GM23248 (cell line): ENCODE results near the gene DRAXIN. TPM values are rescaled to one million over a fixed set of nuclear protein-coding genes. Genes with fewer than 3 reads are reported as not detected.

Experiments
- DNase-seq: peaks from one replicate; pipeline ENCODE4 v3.0.0-alpha.2; 2015
- H2AFZ ChIP-seq: fragments of 200-600 bp; sonication (generic); 2 replicates; pipeline ENCODE4 v1.6.1; 2016; ENCODE audit warnings: antibody characterized with exemption
- H3F3A ChIP-seq: fragments of 200-600 bp; sonication (generic); 2 replicates; pipeline ENCODE4 v1.6.1; 2016; ENCODE audit warnings: mild to moderate bottlenecking, antibody characterized with exemption, mixed run types; ENCODE audit not compliant: insufficient read depth
- H3K27ac ChIP-seq: fragments of 200-600 bp; sonication (generic); 2 replicates; pipeline ENCODE4 v1.5.1; 2016; ENCODE audit warnings: mild to moderate bottlenecking
- H3K27me3 ChIP-seq: fragments of 200-600 bp; sonication (generic); replicated peaks from 2 replicates; pipeline ENCODE4 v1.6.1; 2016; ENCODE audit warnings: mild to moderate bottlenecking; ENCODE audit not compliant: insufficient read depth
- H3K36me3 ChIP-seq: fragments of 200-600 bp; sonication (generic); 2 replicates; pipeline ENCODE4 v1.6.1; 2016; ENCODE audit warnings: low read depth, mild to moderate bottlenecking
- H3K4me1 ChIP-seq: fragments of 200-600 bp; sonication (generic); 2 replicates; pipeline ENCODE4 v1.6.1; 2016; ENCODE audit warnings: mild to moderate bottlenecking; ENCODE audit not compliant: insufficient read depth
- H3K4me2 ChIP-seq: fragments of 200-600 bp; sonication (generic); one replicate; pipeline ENCODE4 v1.6.1; 2016; ENCODE audit warnings: mild to moderate bottlenecking; ENCODE audit not compliant: unreplicated experiment
- H3K4me3 ChIP-seq: fragments of 200-600 bp; sonication (generic); 2 replicates; pipeline ENCODE4 v1.5.1; 2016; ENCODE audit warnings: mild to moderate bottlenecking
- H3K79me2 ChIP-seq: fragments of 200-600 bp; sonication (generic); 2 replicates; pipeline ENCODE4 v1.6.1; 2016; ENCODE audit warnings: mild to moderate bottlenecking; ENCODE audit not compliant: insufficient read depth
- H3K9ac ChIP-seq: fragments of 200-600 bp; sonication (generic); 2 replicates; pipeline ENCODE4 v1.6.1; 2016; ENCODE audit warnings: mild to moderate bottlenecking
- H3K9me2 ChIP-seq: fragments of 200-600 bp; sonication (generic); 2 replicates; pipeline ENCODE4 v1.6.1; 2016; ENCODE audit warnings: mixed run types, mild to moderate bottlenecking, moderate library complexity; ENCODE audit not compliant: insufficient read depth
- H3K9me3 ChIP-seq: fragments of 200-600 bp; sonication (generic); one replicate; pipeline ENCODE4 v1.6.1; 2017; ENCODE audit warnings: low read depth
- H4K20me1 ChIP-seq: fragments of 200-600 bp; sonication (generic); 2 replicates; pipeline ENCODE4 v1.6.0; 2016; ENCODE audit not compliant: insufficient read depth
- EZH2 ChIP-seq: fragments of 200-600 bp; sonication (generic); IDR thresholded peaks from 2 replicates; pipeline ENCODE4 v1.6.1; 2018; ENCODE audit warnings: antibody characterized with exemption, mild to moderate bottlenecking; ENCODE audit not compliant: insufficient read depth, poor library complexity, severe bottlenecking
- EZH2phosphoT487 ChIP-seq: fragments of 200-600 bp; sonication (generic); IDR thresholded peaks from 2 replicates; pipeline ENCODE4 v1.6.1; 2018; ENCODE audit warnings: antibody characterized with exemption, moderate library complexity, mild to moderate bottlenecking, low read depth; ENCODE audit not compliant: insufficient read depth
- WGBS, 2 experiments: methylation state at CpG; one replicate each; pipeline ENCODE4 v1.1.6; 2015 to 2017; ENCODE audit warnings: low lambda C conversion rate in 2 of 2, low coverage in 1 of 2; ENCODE audit errors: missing lambda C conversion rate in 2 of 2; 5-methylcytosine and 5-hydroxymethylcytosine counted together
- in situ Hi-C: fragments of 300-500 bp; cut with MboI; formaldehyde crosslinking; loops from 2 replicates; pipeline ENCODE4 v1.15.0; 2020
- polyA plus RNA-seq: library from polyadenylated mRNA; unstranded; fragments of >200 nt; fragmentation: Nextera tagmentation; extraction: Ambion mirVana; gene quantifications from 2 replicates; pipeline ENCODE4 v1.2.1, GENCODE V29; 2016
- total RNA-seq: library from RNA; depleted of rRNA; stranded (reverse); fragments of >200 nt; shearing (Covaris generic); gene quantifications from 2 replicates; pipeline ENCODE4 v1.2.3, GENCODE V29; 2014

Gene DRAXIN
- total and polyA plus RNA-seq, 2 experiments from 2014 or later: 0.06 to 0.11 TPM

DNA sequence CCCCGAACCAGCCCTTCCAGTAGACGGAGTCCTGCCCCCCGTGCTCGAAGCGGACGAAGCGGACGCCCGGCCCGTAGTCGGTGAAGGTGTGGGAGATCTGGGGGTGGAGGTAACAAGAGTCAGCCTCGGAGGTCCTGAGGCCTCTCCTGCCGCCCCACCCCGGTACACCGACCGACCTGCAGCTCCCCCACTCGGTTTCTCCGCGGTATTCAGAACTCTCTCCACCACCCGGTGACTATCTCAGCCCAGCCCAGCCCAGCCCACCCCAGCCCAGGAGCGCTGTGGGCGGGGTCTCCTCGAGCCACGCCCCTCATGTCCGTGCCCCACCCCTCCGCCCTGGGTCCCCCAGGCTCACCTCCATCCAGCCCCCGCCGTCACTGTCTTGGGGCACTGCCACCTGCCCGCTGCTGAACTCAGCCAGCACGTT is 42.8 kb upstream of the DRAXIN start:
- Histone ChIP-seq H3K9me3 (no peaks in the 10 kb centered on the region), H3K4me3 (no peak overlapping the region), H3K36me3 (no peaks in the 10 kb centered on the region), H3K9ac (no peak overlapping the region), H2AFZ (no peak overlapping the region), H3K4me1 (no peaks in the 10 kb centered on the region), H3K79me2 (no peaks in the 10 kb centered on the region), H3K27ac (no peak overlapping the region), H3K9me2 (no peaks in the 10 kb centered on the region), H3K27me3 (no peaks in the 10 kb centered on the region), H3K4me2 (no peak overlapping the region), H3F3A (no peaks in the 10 kb centered on the region), H4K20me1 (no peaks in the 10 kb centered on the region)
- 26 to 37% methylated on average over 17 to 28 of the region's 30 CpGs for WGBS, 2 experiments
- peak; percentile 44 for DNase-seq
- in situ Hi-C loops: no loop called here
- no peak for TF ChIP-seq EZH2phosphoT487
- TF ChIP-seq EZH2: no peak

DNA sequence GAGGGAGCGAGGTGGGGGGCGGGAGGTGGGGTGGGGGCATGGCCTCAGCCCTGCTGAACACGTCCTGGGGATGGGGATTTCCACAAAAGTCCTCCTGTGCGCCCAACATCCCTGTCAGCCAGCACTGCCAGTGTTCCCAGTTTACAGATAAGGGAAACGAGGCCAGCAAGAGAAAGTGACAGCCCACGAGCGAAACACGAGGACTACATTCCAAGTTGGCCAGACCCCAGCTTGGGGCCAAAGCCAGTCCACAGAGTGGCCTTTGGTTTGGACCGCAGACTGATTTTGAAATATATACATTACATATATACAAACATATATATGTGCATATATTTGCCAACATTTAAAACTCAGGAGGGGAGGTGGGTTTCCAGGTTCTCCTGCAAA is 42.3 kb upstream of the DRAXIN start:
- Histone ChIP-seq H3F3A (no peaks in the 10 kb centered on the region), H3K27ac (no peak overlapping the region), H2AFZ (no peak overlapping the region), H3K4me2 (no peak overlapping the region), H4K20me1 (no peaks in the 10 kb centered on the region), H3K4me3 (no peak overlapping the region), H3K9ac (no peak overlapping the region), H3K36me3 (no peaks in the 10 kb centered on the region), H3K9me2 (no peaks in the 10 kb centered on the region), H3K4me1 (no peaks in the 10 kb centered on the region), H3K9me3 (no peaks in the 10 kb centered on the region), H3K79me2 (no peaks in the 10 kb centered on the region), H3K27me3 (no peaks in the 10 kb centered on the region)
- TF ChIP-seq EZH2 (no peak), EZH2phosphoT487 (no peak)
- DNase-seq: no peak
- in situ Hi-C loops: no loop called here
- WGBS, 2 experiments: 18 to 20% methylated on average over 5 to 8 of the region's 9 CpGs

DNA sequence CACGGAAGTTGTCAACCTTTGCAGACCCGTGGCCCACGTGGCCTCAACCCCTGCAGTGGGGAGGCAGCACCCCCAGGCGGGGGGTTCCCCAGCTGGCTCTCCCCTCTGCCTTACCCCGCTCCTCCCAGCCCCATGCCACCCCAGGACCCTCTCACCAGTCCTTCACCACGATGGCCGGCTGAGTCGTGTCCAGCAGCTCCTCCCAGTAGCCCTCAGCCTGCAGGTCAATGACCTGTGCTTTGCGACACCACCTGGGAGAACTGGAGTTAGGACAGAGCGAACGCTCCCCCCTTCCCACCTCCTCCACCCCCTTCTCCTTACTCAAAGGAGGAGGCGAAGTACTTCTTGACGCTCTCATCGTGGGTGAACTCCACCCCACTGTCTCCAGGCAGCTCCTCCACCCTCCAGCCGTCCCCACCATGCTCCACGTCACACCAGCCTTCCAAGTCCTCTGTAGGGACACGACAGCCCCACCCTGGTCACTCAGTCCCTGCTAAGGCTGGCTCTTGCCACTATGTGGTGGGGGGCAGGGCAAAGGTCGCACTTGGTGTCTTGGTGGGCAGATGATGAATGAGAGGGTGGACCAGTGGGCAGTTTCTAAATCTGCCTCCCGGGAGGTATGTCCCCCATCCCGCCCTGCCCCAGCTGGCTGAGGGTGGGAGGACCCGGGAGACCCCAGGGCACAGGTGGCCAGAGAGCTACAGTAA is 41.7 kb upstream of the DRAXIN start:
- Histone ChIP-seq H3K79me2 (no peaks in the 10 kb centered on the region), H3K9me3 (no peaks in the 10 kb centered on the region), H3K4me1 (no peaks in the 10 kb centered on the region), H2AFZ (no peak overlapping the region), H3K9me2 (no peaks in the 10 kb centered on the region), H3K9ac (no peak overlapping the region), H4K20me1 (no peaks in the 10 kb centered on the region), H3K4me2 (no peak overlapping the region), H3K4me3 (no peak overlapping the region), H3K27ac (no peak overlapping the region), H3K27me3 (no peaks in the 10 kb centered on the region), H3K36me3 (no peaks in the 10 kb centered on the region), H3F3A (no peaks in the 10 kb centered on the region)
- in situ Hi-C loops: no loop called here
- TF ChIP-seq EZH2phosphoT487: no peak
- no peak for TF ChIP-seq EZH2
- DNase-seq: no peak
- 25 to 29% methylated on average over 14 to 21 of the region's 21 CpGs for WGBS, 2 experiments

DNA sequence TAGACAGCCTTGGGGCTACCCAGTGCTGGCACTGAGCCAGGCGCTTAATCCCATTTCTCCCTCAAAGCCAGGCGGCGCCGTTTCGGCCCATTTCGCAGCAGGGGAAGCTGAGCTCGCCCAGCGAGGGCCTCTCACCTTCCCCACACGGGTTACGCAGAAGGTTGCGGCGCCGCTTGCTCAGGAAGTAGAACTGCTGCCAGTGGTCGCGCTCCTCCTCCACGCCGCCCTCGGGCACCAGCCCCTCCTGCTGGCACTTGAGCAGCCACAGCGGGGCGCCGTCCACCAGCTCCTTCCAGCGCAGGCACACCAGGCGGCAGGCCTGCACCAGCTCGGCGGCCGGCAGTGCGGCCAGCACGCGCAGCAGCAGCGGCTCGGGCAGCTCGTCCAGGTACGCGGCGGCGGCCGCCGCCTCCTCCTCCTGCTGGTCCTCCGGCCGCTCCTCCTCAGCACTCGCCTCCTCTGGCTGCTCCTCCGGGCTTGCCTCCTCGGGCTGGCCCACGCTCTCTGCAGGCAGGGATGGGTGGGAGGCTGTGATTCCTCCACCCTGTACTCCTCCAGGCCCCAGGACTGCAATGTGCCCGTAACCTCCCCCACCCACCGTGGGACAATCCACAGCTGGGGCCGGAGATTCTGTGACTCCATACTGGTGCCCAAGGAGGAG is 41.0 kb upstream of the DRAXIN start:
- peak overlapping the region; percentile 3; the same call in 1 of the 2 replicates for H2AFZ ChIP-seq
- H3K79me2 ChIP-seq: no peaks in the 10 kb centered on the region
- TF ChIP-seq EZH2: no peak
- TF ChIP-seq EZH2phosphoT487: no peak
- in situ Hi-C loops: no loop called here
- no peaks in the 10 kb centered on the region for H4K20me1 ChIP-seq
- WGBS, 2 experiments: 9 to 20% methylated on average over 25 to 47 of the region's 47 CpGs
- no peak overlapping the region for H3K4me2 ChIP-seq
- H3F3A ChIP-seq: no peaks in the 10 kb centered on the region
- no peak overlapping the region for H3K27ac ChIP-seq
- no peak overlapping the region for H3K4me3 ChIP-seq
- H3K36me3 ChIP-seq: no peaks in the 10 kb centered on the region
- no peak overlapping the region for H3K9ac ChIP-seq
- DNase-seq: peak; percentile 80
- H3K4me1 ChIP-seq: no peaks in the 10 kb centered on the region
- H3K27me3 ChIP-seq: no peaks in the 10 kb centered on the region
- no peaks in the 10 kb centered on the region for H3K9me2 ChIP-seq
- H3K9me3 ChIP-seq: no peaks in the 10 kb centered on the region
